HepG2 (cell line): ENCODE results near the gene YIF1A. TPM values are rescaled to one million over a fixed set of nuclear protein-coding genes. Genes with fewer than 3 reads are reported as not detected.
A peak's percentile ranks its signal among the peaks of the same experiment; 100 is the strongest.

ENCODE experiments used
- ARID5B ChIP-seq: IDR thresholded peaks from 2 replicates; pipeline ENCODE4 v1.4.0; 2020; ENCODE audit warnings: mild to moderate bottlenecking, missing genetic modification reagents
- KDM3A ChIP-seq: IDR thresholded peaks from 2 replicates; pipeline ENCODE4 v1.6.1; 2018; ENCODE audit warnings: low read depth, missing compliant biosample characterization
- MIXL1 ChIP-seq: IDR thresholded peaks from 2 replicates; pipeline ENCODE4 v1.6.1; 2016
- MLX ChIP-seq: IDR thresholded peaks from 2 replicates; pipeline ENCODE4 v1.6.1; 2016
- MYNN ChIP-seq: sonication (generic); formaldehyde crosslinking; IDR thresholded peaks from 2 replicates; pipeline ENCODE4 v1.4.0; 2020; ENCODE audit warnings: mild to moderate bottlenecking, low read depth, missing genetic modification reagents
- ZBTB7A ChIP-seq: sonication (generic); formaldehyde crosslinking; IDR thresholded peaks from 2 replicates; pipeline ENCODE4 v1.8.0; 2022; ENCODE audit warnings: mild to moderate bottlenecking, missing genetic modification reagents
- ZHX2 ChIP-seq, 2 experiments: sonication (generic) in 1 of 2; formaldehyde crosslinking in 1 of 2; IDR thresholded peaks; 2 replicates each; pipeline versions ENCODE4 v1.6.1 to v1.9.0; 2014 to 2022; ENCODE audit warnings: antibody characterized with exemption in 1 of 2, borderline replicate concordance in 1 of 2, inconsistent platforms in 1 of 2, low read depth in 1 of 2, missing genetic modification reagents in 1 of 2
- ZNF713 ChIP-seq: sonication (generic); formaldehyde crosslinking; IDR thresholded peaks from 2 replicates; pipeline ENCODE4 v1.4.0; 2020; ENCODE audit warnings: mild to moderate bottlenecking, missing genetic modification reagents
- polyA plus RNA-seq, 8 experiments: library from polyadenylated mRNA; depleted of rRNA in 3 of 8; stranded (reverse) in 7 of 8; unstranded in 1 of 8; fragments of >200 nt; fragmentation: Illumina TruSeq in 4 of 8; extraction: Trizol in 4 of 8; gene quantifications; 2 replicates each; pipeline versions ENCODE4 v1.2.1 to v1.2.3, GENCODE V29; 2011 to 2016; ENCODE audit warnings: low read depth in 4 of 8, missing spikeins in 1 of 8, mixed read lengths in 1 of 8; ENCODE audit not compliant: insufficient read depth in 1 of 8
- total RNA-seq, 5 experiments: library from RNA; depleted of rRNA; stranded (reverse); fragments of >200 nt; fragmentation: Illumina TruSeq; extraction: Trizol; gene quantifications; 2 replicates each; pipeline ENCODE4 v1.2.3, GENCODE V29; 2016; ENCODE audit warnings: low read depth in 1 of 5

Gene YIF1A
- total and polyA plus RNA-seq, 2 of the 13 experiments (the other 11 are each of a cell fraction or from before 2014, with no cell fraction given) = 133 to 145 TPM

GRCh38 chr11:66268244-66268951 lies 20.5 kb downstream of the YIF1A start, which contains the start of gene RAB1B (continued):
- TF ChIP-seq ZHX2 (IDR thresholded peaks at IDR 0.05; ENCODE audit: low read depth) (peak; percentile 89), ZHX2 (CRISPR knock-in tag; IDR thresholded peaks at IDR 0.05; ENCODE audit: borderline replicate concordance) (no peak), ARID5B (peak; percentile 6; the same call in 1 of the 2 replicates), MIXL1 (0 out of 2 replicates have a peak, but pooled peaks have one; percentile 11), KDM3A (CRISPR knock-in tag) (0 out of 2 replicates have a peak, but pooled peaks have one; percentile 53), MYNN (CRISPR knock-in tag) (no peak), ZNF713 (CRISPR knock-in tag) (0 out of 2 replicates have a peak, but pooled peaks have one; percentile 18), MLX (CRISPR knock-in tag) (0 out of 2 replicates have a peak, but pooled peaks have one; percentile 10), ZBTB7A (CRISPR knock-in tag) (peak; percentile 55; the same call in 1 of the 2 replicates)
